Omental fat pad (tissue), 4 donors: ENCODE measurements around the gene OR9A4. TPM values are rescaled to one million over a fixed set of nuclear protein-coding genes. Genes with fewer than 3 reads are reported as not detected.

Source experiments
- ATAC-seq: fragments of 150-250 bp; one replicate; pipeline ENCODE4 v1.9.1; 2016; ENCODE audit warnings: mild to moderate bottlenecking, moderate library complexity; ENCODE audit not compliant: low FRiP score
- DNase-seq: peaks from one replicate; pipeline ENCODE4 v3.0.0-alpha.2; 2019; ENCODE audit warnings: low spot score
- CTCF ChIP-seq, 3 donors: fragments of 450-650 bp; IDR thresholded peaks; one replicate each; pipeline ENCODE4 v1.5.1; 2016 to 2017; ENCODE audit warnings: antibody characterized with exemption in 3 of 3, mild to moderate bottlenecking in 3 of 3, moderate library complexity in 2 of 3
- total RNA-seq, 4 donors: library from RNA; depleted of rRNA; stranded (reverse); fragments of >200 nt; gene quantifications; one replicate each; pipeline ENCODE4 v1.1.0, GENCODE V29; 2016

OR9A4 gene
- total RNA-seq, 4 donors from 2014 or later = 0.95 TPM; not detected in 3

GRCh38 chr7:141915565-141915964 lies 634 bp upstream of the OR9A4 start:
- DNase-seq (no peak), ATAC-seq (no peak)
- no peak for TF ChIP-seq CTCF (IDR thresholded peaks at IDR 0.05)

DNA sequence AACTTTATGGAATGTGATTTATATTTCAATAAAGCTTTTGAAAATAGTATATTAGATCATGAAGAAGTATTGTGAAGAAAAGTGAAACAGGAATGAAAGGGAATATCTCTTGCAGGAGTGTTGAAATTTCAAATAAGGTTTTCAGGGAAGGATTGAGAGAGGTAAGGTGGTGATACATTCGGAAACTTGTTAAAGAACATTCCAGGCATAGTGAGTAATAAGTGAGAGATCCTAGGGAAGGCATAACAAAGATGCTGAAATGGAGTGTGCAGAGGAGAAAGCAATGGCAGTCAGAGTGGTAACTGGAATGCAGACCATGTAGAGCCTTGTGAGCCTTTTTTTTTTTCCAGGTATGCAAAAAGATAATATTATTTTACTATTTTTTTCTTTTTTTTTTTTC lies 4.1 kb downstream of the OR9A4 start:
- ATAC-seq (no peak), DNase-seq (no peak)
- no peak for TF ChIP-seq CTCF (IDR thresholded peaks at IDR 0.05)

- ATAC-seq (no peak), DNase-seq (no peak)
- no peak for TF ChIP-seq CTCF (IDR thresholded peaks at IDR 0.05)
Measured at GRCh38 chr7:141928146-141928844, 12.1 kb downstream of the OR9A4 start.

DNA sequence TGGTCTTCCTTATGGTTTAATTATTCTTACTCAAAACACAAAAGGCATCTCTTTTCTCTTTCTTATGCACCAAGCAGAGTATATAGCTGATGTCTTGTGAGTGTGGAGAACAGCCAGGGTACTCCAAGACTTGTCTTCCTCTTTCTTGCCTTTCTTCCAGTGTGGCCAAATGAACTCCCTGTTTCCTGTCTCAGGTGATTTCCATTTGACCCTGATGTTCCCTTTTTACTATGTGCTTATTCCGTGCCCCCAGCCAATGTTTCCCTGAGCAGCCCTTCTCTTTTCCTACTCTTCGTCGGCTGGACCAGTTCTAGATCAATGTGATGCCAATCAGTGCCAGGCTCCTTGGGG lies 12.6 kb downstream of the OR9A4 start:
- DNase-seq (no peak), ATAC-seq (no peak)
- no peak for TF ChIP-seq CTCF (IDR thresholded peaks at IDR 0.05)

DNA sequence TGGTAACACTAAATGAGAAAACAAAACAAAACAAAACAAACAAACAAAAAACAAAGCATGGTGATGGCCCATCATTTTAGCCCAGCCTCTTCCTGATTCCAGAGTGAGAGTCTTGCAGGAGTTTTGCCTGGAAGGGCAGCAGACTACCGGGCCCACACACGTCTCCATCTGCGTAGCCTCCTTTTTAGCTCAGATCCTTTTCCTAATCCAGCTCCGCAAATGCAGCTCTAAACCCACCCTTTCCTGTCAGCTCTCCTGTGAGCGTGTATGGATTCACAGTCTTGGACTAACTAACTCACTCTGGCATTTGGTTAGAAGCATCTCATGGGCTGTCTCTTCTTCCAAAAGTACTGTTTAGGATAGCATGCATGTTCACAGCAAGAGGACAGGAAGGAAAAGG lies 14.0 kb downstream of the OR9A4 start:
- TF ChIP-seq CTCF (IDR thresholded peaks at IDR 0.05) = no peak
- ATAC-seq = no peak
- no peak for DNase-seq

DNA sequence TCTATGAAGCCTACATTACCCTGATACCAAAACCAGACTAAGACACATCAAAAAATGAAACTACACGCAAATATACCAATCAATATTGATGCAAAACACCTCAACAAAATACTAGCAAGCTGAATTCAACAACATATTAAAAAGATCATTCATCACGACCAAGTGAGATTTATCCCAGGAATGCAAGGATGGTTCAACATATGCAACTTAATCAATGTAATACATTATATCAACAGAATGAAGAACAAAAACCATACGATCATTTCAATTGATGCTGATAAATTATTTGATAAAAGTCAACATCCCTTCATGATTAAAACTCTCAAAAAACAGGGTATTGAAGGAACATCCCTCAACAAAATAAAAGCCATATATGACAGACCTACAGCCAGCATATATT lies 24.9 kb downstream of the OR9A4 start:
- TF ChIP-seq CTCF (IDR thresholded peaks at IDR 0.05) = no peak
- ATAC-seq = no peak
- DNase-seq = no peak

DNA sequence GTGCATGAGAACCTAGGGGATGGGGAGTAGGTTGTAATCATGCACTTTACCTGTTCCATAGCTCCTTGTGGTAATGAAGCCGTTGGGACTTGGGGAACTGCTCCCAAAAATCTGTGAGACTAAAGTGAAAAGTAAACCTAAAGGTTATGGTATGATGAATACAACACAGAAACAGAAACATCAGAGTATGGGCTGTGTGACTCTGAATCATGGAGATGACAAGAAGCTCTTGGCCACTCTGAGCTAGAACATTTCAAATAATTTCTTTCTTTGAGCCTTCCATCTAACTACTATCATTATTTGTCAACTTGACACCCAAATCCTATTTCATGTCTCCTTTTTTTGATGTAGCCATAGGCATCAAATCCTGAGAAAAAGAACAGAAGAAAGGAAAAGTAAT lies 27.6 kb downstream of the OR9A4 start:
- no peak for TF ChIP-seq CTCF (IDR thresholded peaks at IDR 0.05)
- ATAC-seq (no peak), DNase-seq (no peak)
